Trophoblast cell (in vitro differentiated cells and primary cell): ENCODE data around the gene CD226.
"Not testable (repeated sequence)": the region's sequence is repeated elsewhere in the genome, so short reads cannot be mapped to it uniquely, and the experiment has no call there.

Experiments
- DNase-seq, 2 donors: peaks; one replicate each; pipeline ENCODE4 v3.0.0-alpha.2; 2016
- H2AFZ ChIP-seq: 2 replicates; pipeline ENCODE4 v1.6.1; 2013; ENCODE audit warnings: low read length, moderate library complexity, mild to moderate bottlenecking; ENCODE audit not compliant: insufficient read depth, poor library complexity
- H2AK5ac ChIP-seq: 2 replicates; pipeline ENCODE4 v1.6.1; 2013; ENCODE audit warnings: mild to moderate bottlenecking, low read length
- H2BK120ac ChIP-seq: 2 replicates; pipeline ENCODE4 v1.6.1; 2013; ENCODE audit warnings: low read length, mild to moderate bottlenecking, moderate library complexity; ENCODE audit not compliant: insufficient read depth, poor library complexity
- H2BK12ac ChIP-seq: 2 replicates; pipeline ENCODE4 v1.6.1; 2013; ENCODE audit warnings: mild to moderate bottlenecking, low read length, moderate library complexity
- H2BK5ac ChIP-seq: 2 replicates; pipeline ENCODE4 v1.6.1; 2013; ENCODE audit warnings: low read length, low read depth, moderate library complexity, mild to moderate bottlenecking; ENCODE audit not compliant: poor library complexity
- H3K14ac ChIP-seq: 2 replicates; pipeline ENCODE4 v1.6.1; 2013; ENCODE audit warnings: mild to moderate bottlenecking, low read length
- H3K18ac ChIP-seq: 2 replicates; pipeline ENCODE4 v1.6.1; 2013; ENCODE audit warnings: mild to moderate bottlenecking, low read length
- H3K23ac ChIP-seq: 2 replicates; pipeline ENCODE4 v1.6.1; 2013; ENCODE audit warnings: low read length
- H3K27ac ChIP-seq: 2 replicates; pipeline ENCODE4 v1.5.1; 2013; ENCODE audit warnings: low read depth, mild to moderate bottlenecking, inconsistent platforms, low read length, moderate library complexity
- H3K27me3 ChIP-seq: 2 replicates; pipeline ENCODE4 v1.6.1; 2013; ENCODE audit warnings: inconsistent platforms, mild to moderate bottlenecking, low read length, moderate library complexity; ENCODE audit not compliant: insufficient read depth
- H3K36me3 ChIP-seq, 2 experiments: 1 replicate in 1 of 2; 2 replicates in 1 of 2; pipeline ENCODE4 v1.6.1; 2013; ENCODE audit warnings: low read length in 2 of 2, mild to moderate bottlenecking in 2 of 2, moderate library complexity in 1 of 2; ENCODE audit not compliant: insufficient read depth in 2 of 2, control insufficient read depth in 1 of 2
- H3K4ac ChIP-seq: 2 replicates; pipeline ENCODE4 v1.6.1; 2013; ENCODE audit warnings: low read depth, mild to moderate bottlenecking, low read length, moderate library complexity
- H3K4me1 ChIP-seq, 2 experiments: 1 replicate in 1 of 2; 2 replicates in 1 of 2; pipeline ENCODE4 v1.6.1; 2013; ENCODE audit warnings: low read length in 2 of 2, mild to moderate bottlenecking in 2 of 2, moderate library complexity in 1 of 2; ENCODE audit not compliant: insufficient read depth in 2 of 2, control insufficient read depth in 1 of 2
- H3K4me2 ChIP-seq: 2 replicates; pipeline ENCODE4 v1.6.1; 2013; ENCODE audit warnings: inconsistent platforms, mild to moderate bottlenecking, low read length, moderate library complexity
- H3K4me3 ChIP-seq: 2 replicates; pipeline ENCODE4 v1.5.1; 2013; ENCODE audit warnings: mild to moderate bottlenecking, low read depth, low read length, inconsistent platforms
- H3K79me1 ChIP-seq: one replicate; pipeline ENCODE4 v1.6.1; 2013; ENCODE audit warnings: low read length
- H3K79me2 ChIP-seq: 2 replicates; pipeline ENCODE4 v1.6.1; 2013; ENCODE audit warnings: low read length, mild to moderate bottlenecking; ENCODE audit not compliant: control insufficient read depth, insufficient read depth, poor library complexity
- H3K9ac ChIP-seq: 2 replicates; pipeline ENCODE4 v1.6.1; 2013; ENCODE audit warnings: mild to moderate bottlenecking, low read length
- H3K9me3 ChIP-seq: 2 replicates; pipeline ENCODE4 v1.6.1; 2013; ENCODE audit warnings: low read depth, mild to moderate bottlenecking, control low read depth, inconsistent platforms, low read length; ENCODE audit not compliant: insufficient read depth
- H4K12ac ChIP-seq: 2 replicates; pipeline ENCODE4 v1.6.1; 2013; ENCODE audit warnings: low read depth, mild to moderate bottlenecking, low read length, moderate library complexity
- H4K8ac ChIP-seq: 2 replicates; pipeline ENCODE4 v1.6.1; 2013; ENCODE audit warnings: low read depth, mild to moderate bottlenecking, low read length, moderate library complexity
- H4K91ac ChIP-seq: one replicate; pipeline ENCODE4 v1.6.1; 2013; ENCODE audit warnings: low read depth, mild to moderate bottlenecking, low read length, moderate library complexity
- WGBS: extraction: QIAGEN DNeasy Blood & Tissue Kit; methylation state at CpG from one replicate; pipeline ENCODE4 v1.1.7; 2013; ENCODE audit warnings: missing lambda C conversion rate; ENCODE audit not compliant: insufficient read length, insufficient coverage; ENCODE audit errors: extremely low coverage; 5-methylcytosine and 5-hydroxymethylcytosine counted together

CD226 gene

GRCh38 chr18:69975294-69975693 lies 27.6 kb upstream of the CD226 start:
- not testable (repeated sequence) for H3K36me3 ChIP-seq, H2BK120ac ChIP-seq, H3K27ac ChIP-seq, H3K4ac ChIP-seq, H2AK5ac ChIP-seq, H2BK5ac ChIP-seq, H4K91ac ChIP-seq, H3K23ac ChIP-seq, H3K9ac ChIP-seq, H3K27me3 ChIP-seq, H3K79me2 ChIP-seq, H2BK12ac ChIP-seq, H4K12ac ChIP-seq, H4K8ac ChIP-seq, H2AFZ ChIP-seq, H3K9me3 ChIP-seq, H3K14ac ChIP-seq, H3K4me1 ChIP-seq, H3K4me3 ChIP-seq, H3K18ac ChIP-seq, H3K79me1 ChIP-seq, H3K4me2 ChIP-seq
- no CpG with 5 or more reads among the region's 4 CpGs for WGBS
- peak in 1 of 2 donors; percentile 26 for DNase-seq

GRCh38 chr18:69974365-69974764 lies 26.7 kb upstream of the CD226 start:
- Histone ChIP-seq H3K27me3 (no peaks in the 10 kb centered on the region), H3K18ac (no peak overlapping the region), H3K4ac (no peak overlapping the region), H3K9ac (no peak overlapping the region), H3K27ac (no peak overlapping the region), H2AK5ac (no peak overlapping the region), H3K4me1 (no peaks in the 10 kb centered on the region), H3K23ac (no peak overlapping the region), H3K4me3 (no peak overlapping the region), H3K4me2 (no peak overlapping the region), H3K79me2 (no peaks in the 10 kb centered on the region), H3K9me3 (peaks cover 2% of the 10 kb centered on the region), H3K79me1 (no peaks in the 10 kb centered on the region), H2BK120ac (no peak overlapping the region), H4K91ac (no peak overlapping the region), H2AFZ (no peak overlapping the region), H2BK5ac (no peak overlapping the region), H4K12ac (no peak overlapping the region), H2BK12ac (no peak overlapping the region), H4K8ac (no peak overlapping the region), H3K36me3 (no peaks in the 10 kb centered on the region), H3K14ac (no peak overlapping the region)
- no CpG with 5 or more reads among the region's 1 CpG for WGBS
- peak in 1 of 2 donors; percentile 3 for DNase-seq

- Histone ChIP-seq H3K18ac (no peak overlapping the region), H4K8ac (no peak overlapping the region), H3K79me2 (no peaks in the 10 kb centered on the region), H3K36me3 (no peaks in the 10 kb centered on the region), H3K23ac (no peak overlapping the region), H2BK120ac (no peak overlapping the region), H3K4me2 (no peak overlapping the region), H3K27me3 (no peaks in the 10 kb centered on the region), H3K9me3 (peaks cover 2% of the 10 kb centered on the region), H4K12ac (no peak overlapping the region), H3K4me1 (no peaks in the 10 kb centered on the region), H2BK5ac (no peak overlapping the region), H2BK12ac (no peak overlapping the region), H3K27ac (no peak overlapping the region), H3K4ac (no peak overlapping the region), H4K91ac (no peak overlapping the region), H3K79me1 (no peaks in the 10 kb centered on the region), H2AK5ac (no peak overlapping the region), H3K9ac (no peak overlapping the region), H2AFZ (no peak overlapping the region), H3K4me3 (no peak overlapping the region), H3K14ac (no peak overlapping the region)
- DNase-seq = no peak
- WGBS = no CpG with 5 or more reads among the region's 2 CpGs
These were observed 21.8 kb upstream of the CD226 start for GRCh38 chr18:69969491-69969890.

- H2BK5ac ChIP-seq = no peak overlapping the region
- no peak overlapping the region for H3K4me3 ChIP-seq
- no CpG with 5 or more reads among the region's 8 CpGs for WGBS
- peaks cover 2% of the 10 kb centered on the region for H3K9me3 ChIP-seq
- no peak overlapping the region for H3K27ac ChIP-seq
- no peak overlapping the region for H3K4me2 ChIP-seq
- no peak overlapping the region for H3K4ac ChIP-seq
- H4K91ac ChIP-seq = no peak overlapping the region
- no peak overlapping the region for H2BK12ac ChIP-seq
- no peaks in the 10 kb centered on the region for H3K79me2 ChIP-seq
- no peaks in the 10 kb centered on the region for H3K4me1 ChIP-seq
- H3K14ac ChIP-seq = no peak overlapping the region
- no peak overlapping the region for H3K23ac ChIP-seq
- H3K79me1 ChIP-seq = no peaks in the 10 kb centered on the region
- no peak overlapping the region for H4K12ac ChIP-seq
- H2BK120ac ChIP-seq = no peak overlapping the region
- no peak overlapping the region for H3K18ac ChIP-seq
- H3K27me3 ChIP-seq = no peaks in the 10 kb centered on the region
- H2AFZ ChIP-seq = no peak overlapping the region
- DNase-seq = no peak
- H3K36me3 ChIP-seq = no peaks in the 10 kb centered on the region
- H3K9ac ChIP-seq = no peak overlapping the region
- no peak overlapping the region for H2AK5ac ChIP-seq
- H4K8ac ChIP-seq = no peak overlapping the region
These were observed 20.4 kb upstream of the CD226 start for GRCh38 chr18:69968039-69968438.
